GM23248 (cell line): ENCODE data around the gene TBK1. TPM values are rescaled to one million over a fixed set of nuclear protein-coding genes. Genes with fewer than 3 reads are reported as not detected.

Experiments used
- DNase-seq: peaks from one replicate; pipeline ENCODE4 v3.0.0-alpha.2; 2015
- H2AFZ ChIP-seq: fragments of 200-600 bp; sonication (generic); 2 replicates; pipeline ENCODE4 v1.6.1; 2016; ENCODE audit warnings: antibody characterized with exemption
- H3F3A ChIP-seq: fragments of 200-600 bp; sonication (generic); 2 replicates; pipeline ENCODE4 v1.6.1; 2016; ENCODE audit warnings: mild to moderate bottlenecking, antibody characterized with exemption, mixed run types; ENCODE audit not compliant: insufficient read depth
- H3K27ac ChIP-seq: fragments of 200-600 bp; sonication (generic); 2 replicates; pipeline ENCODE4 v1.5.1; 2016; ENCODE audit warnings: mild to moderate bottlenecking
- H3K27me3 ChIP-seq: fragments of 200-600 bp; sonication (generic); replicated peaks from 2 replicates; pipeline ENCODE4 v1.6.1; 2016; ENCODE audit warnings: mild to moderate bottlenecking; ENCODE audit not compliant: insufficient read depth
- H3K36me3 ChIP-seq: fragments of 200-600 bp; sonication (generic); 2 replicates; pipeline ENCODE4 v1.6.1; 2016; ENCODE audit warnings: low read depth, mild to moderate bottlenecking
- H3K4me1 ChIP-seq: fragments of 200-600 bp; sonication (generic); 2 replicates; pipeline ENCODE4 v1.6.1; 2016; ENCODE audit warnings: mild to moderate bottlenecking; ENCODE audit not compliant: insufficient read depth
- H3K4me2 ChIP-seq: fragments of 200-600 bp; sonication (generic); one replicate; pipeline ENCODE4 v1.6.1; 2016; ENCODE audit warnings: mild to moderate bottlenecking; ENCODE audit not compliant: unreplicated experiment
- H3K4me3 ChIP-seq: fragments of 200-600 bp; sonication (generic); 2 replicates; pipeline ENCODE4 v1.5.1; 2016; ENCODE audit warnings: mild to moderate bottlenecking
- H3K79me2 ChIP-seq: fragments of 200-600 bp; sonication (generic); 2 replicates; pipeline ENCODE4 v1.6.1; 2016; ENCODE audit warnings: mild to moderate bottlenecking; ENCODE audit not compliant: insufficient read depth
- H3K9ac ChIP-seq: fragments of 200-600 bp; sonication (generic); 2 replicates; pipeline ENCODE4 v1.6.1; 2016; ENCODE audit warnings: mild to moderate bottlenecking
- H3K9me2 ChIP-seq: fragments of 200-600 bp; sonication (generic); 2 replicates; pipeline ENCODE4 v1.6.1; 2016; ENCODE audit warnings: mixed run types, mild to moderate bottlenecking, moderate library complexity; ENCODE audit not compliant: insufficient read depth
- H3K9me3 ChIP-seq: fragments of 200-600 bp; sonication (generic); one replicate; pipeline ENCODE4 v1.6.1; 2017; ENCODE audit warnings: low read depth
- H4K20me1 ChIP-seq: fragments of 200-600 bp; sonication (generic); 2 replicates; pipeline ENCODE4 v1.6.0; 2016; ENCODE audit not compliant: insufficient read depth
- EZH2 ChIP-seq: fragments of 200-600 bp; sonication (generic); IDR thresholded peaks from 2 replicates; pipeline ENCODE4 v1.6.1; 2018; ENCODE audit warnings: antibody characterized with exemption, mild to moderate bottlenecking; ENCODE audit not compliant: insufficient read depth, poor library complexity, severe bottlenecking
- EZH2phosphoT487 ChIP-seq: fragments of 200-600 bp; sonication (generic); IDR thresholded peaks from 2 replicates; pipeline ENCODE4 v1.6.1; 2018; ENCODE audit warnings: antibody characterized with exemption, moderate library complexity, mild to moderate bottlenecking, low read depth; ENCODE audit not compliant: insufficient read depth
- WGBS, 2 experiments: methylation state at CpG; one replicate each; pipeline ENCODE4 v1.1.6; 2015 to 2017; ENCODE audit warnings: low lambda C conversion rate in 2 of 2, low coverage in 1 of 2; ENCODE audit errors: missing lambda C conversion rate in 2 of 2; 5-methylcytosine and 5-hydroxymethylcytosine counted together
- in situ Hi-C: fragments of 300-500 bp; cut with MboI; formaldehyde crosslinking; loops from 2 replicates; pipeline ENCODE4 v1.15.0; 2020
- polyA plus RNA-seq: library from polyadenylated mRNA; unstranded; fragments of >200 nt; fragmentation: Nextera tagmentation; extraction: Ambion mirVana; gene quantifications from 2 replicates; pipeline ENCODE4 v1.2.1, GENCODE V29; 2016
- total RNA-seq: library from RNA; depleted of rRNA; stranded (reverse); fragments of >200 nt; shearing (Covaris generic); gene quantifications from 2 replicates; pipeline ENCODE4 v1.2.3, GENCODE V29; 2014

Gene TBK1
- total and polyA plus RNA-seq, 2 experiments from 2014 or later, result 25.2 to 29.4 TPM

DNA sequence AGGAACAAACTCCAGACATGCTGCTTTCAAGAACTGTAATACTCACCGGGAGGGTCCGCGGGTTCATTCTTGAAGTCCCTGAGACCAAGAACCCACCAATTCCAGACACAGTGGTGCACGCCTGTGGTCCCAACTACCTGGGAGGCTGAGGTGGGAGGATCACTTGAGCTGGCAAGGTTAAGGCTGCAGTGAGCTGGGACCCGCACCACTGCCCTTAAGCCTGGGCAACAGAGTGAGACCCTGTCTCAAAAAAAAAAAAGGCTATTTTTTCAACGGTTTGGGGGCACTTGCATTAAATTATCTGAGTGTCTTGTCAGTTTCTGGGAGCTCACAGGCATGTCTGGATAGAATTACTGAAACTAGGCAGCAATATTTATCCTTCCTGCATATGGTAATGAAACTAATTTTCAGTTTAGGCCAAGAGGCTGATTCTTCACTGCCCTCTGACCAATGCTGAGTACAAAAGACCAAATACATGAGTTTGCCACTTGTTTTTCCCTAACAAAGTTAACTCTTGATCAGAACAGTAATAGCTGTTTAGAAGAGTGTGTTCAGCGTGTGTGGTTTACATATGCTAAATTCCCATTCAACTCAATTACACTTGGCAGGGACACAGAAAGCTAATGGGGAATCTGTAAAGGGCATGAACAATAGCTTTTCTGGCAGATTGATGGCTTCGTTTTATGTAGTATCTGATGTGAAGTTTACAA lies 92.6 kb downstream of the TBK1 start:
- DNase-seq, result no peak
- Histone ChIP-seq H3K27me3 (peaks cover 4% of the 10 kb centered on the region; the same call in 1 of the 2 replicates), H3F3A (no peaks in the 10 kb centered on the region), H3K79me2 (no peaks in the 10 kb centered on the region), H3K9me3 (no peaks in the 10 kb centered on the region), H3K9me2 (no peaks in the 10 kb centered on the region), H2AFZ (no peak overlapping the region), H3K4me1 (peaks cover 8% of the 10 kb centered on the region; the same call in 1 of the 2 replicates), H3K4me3 (no peak overlapping the region), H3K4me2 (no peak overlapping the region), H4K20me1 (no peaks in the 10 kb centered on the region), H3K9ac (no peak overlapping the region), H3K27ac (no peak overlapping the region), H3K36me3 (no peaks in the 10 kb centered on the region)
- WGBS, 2 experiments, result 61 to 66% methylated on average over 8 of the region's 8 CpGs
- in situ Hi-C loops, result no loop called here
- TF ChIP-seq EZH2 (no peak), EZH2phosphoT487 (no peak)

DNA sequence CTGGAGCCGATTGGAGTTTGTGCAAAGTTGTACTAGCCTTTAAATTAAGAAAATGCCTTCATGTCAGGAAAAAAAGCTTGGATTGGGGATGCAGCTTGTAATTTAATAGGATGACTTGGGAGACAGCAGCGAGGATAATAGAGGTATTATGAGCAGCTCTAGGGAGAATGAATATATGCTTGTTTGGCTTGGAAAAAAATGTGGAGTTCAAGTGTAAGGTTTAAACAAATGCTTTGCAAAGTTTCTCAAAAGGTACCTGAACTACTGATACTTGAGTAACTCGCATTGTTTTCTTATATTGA lies 93.1 kb downstream of the TBK1 start:
- Histone ChIP-seq H3K4me3 (no peak overlapping the region), H3K4me2 (no peak overlapping the region), H3K36me3 (no peaks in the 10 kb centered on the region), H3K9ac (no peak overlapping the region), H3K9me2 (no peaks in the 10 kb centered on the region), H3F3A (no peaks in the 10 kb centered on the region), H2AFZ (no peak overlapping the region), H3K79me2 (no peaks in the 10 kb centered on the region), H3K27me3 (peaks cover 4% of the 10 kb centered on the region; the same call in 1 of the 2 replicates), H3K4me1 (peaks cover 8% of the 10 kb centered on the region; the same call in 1 of the 2 replicates), H4K20me1 (no peaks in the 10 kb centered on the region), H3K9me3 (no peaks in the 10 kb centered on the region), H3K27ac (no peak overlapping the region)
- DNase-seq, result no peak
- TF ChIP-seq EZH2phosphoT487 (no peak), EZH2 (no peak)
- WGBS, 2 experiments, result 80 to 81% methylated on average over 3 of the region's 3 CpGs
- in situ Hi-C loops, result no loop called here

DNA sequence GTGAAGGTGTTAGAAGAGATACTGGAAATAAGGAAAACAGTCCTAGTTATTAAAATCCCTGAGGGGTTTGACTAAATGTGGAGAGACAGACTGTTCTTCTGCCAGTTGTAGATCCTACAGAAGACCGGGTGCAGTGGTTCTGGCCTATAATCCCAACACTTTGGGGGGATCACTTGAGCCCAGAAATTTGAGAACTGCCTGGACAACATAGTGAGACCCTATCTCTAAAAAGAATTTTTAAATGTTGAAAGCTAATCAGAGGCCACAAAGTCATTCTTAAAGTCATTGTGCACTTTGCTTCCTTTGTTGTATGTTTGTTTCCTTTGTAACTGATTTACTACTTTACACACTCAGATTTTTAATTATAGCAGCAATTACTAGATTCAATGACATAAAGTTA lies 97.2 kb downstream of the TBK1 start:
- WGBS, 2 experiments, result 29 to 50% methylated on average over 1 of the region's 1 CpG
- H3K79me2 ChIP-seq, result no peaks in the 10 kb centered on the region
- no peak overlapping the region for H2AFZ ChIP-seq
- in situ Hi-C loops, result no loop called here
- H3K4me3 ChIP-seq, result no peak overlapping the region
- H3K27ac ChIP-seq, result no peak overlapping the region
- no peaks in the 10 kb centered on the region for H3K9me3 ChIP-seq
- no peaks in the 10 kb centered on the region for H3K36me3 ChIP-seq
- no peaks in the 10 kb centered on the region for H3K9me2 ChIP-seq
- no peaks in the 10 kb centered on the region for H4K20me1 ChIP-seq
- no peaks in the 10 kb centered on the region for H3K4me1 ChIP-seq
- H3K27me3 ChIP-seq, result peaks cover 4% of the 10 kb centered on the region; the same call in 1 of the 2 replicates
- TF ChIP-seq EZH2phosphoT487, result no peak
- no peak for TF ChIP-seq EZH2
- DNase-seq, result no peak
- no peaks in the 10 kb centered on the region for H3F3A ChIP-seq
- no peak overlapping the region for H3K9ac ChIP-seq
- H3K4me2 ChIP-seq, result no peak overlapping the region

GRCh38 chr12:64550755-64551154 lies 98.8 kb downstream of the TBK1 start:
- H2AFZ ChIP-seq, result no peak overlapping the region
- no peaks in the 10 kb centered on the region for H3K9me2 ChIP-seq
- no peak overlapping the region for H3K4me2 ChIP-seq
- H4K20me1 ChIP-seq, result no peaks in the 10 kb centered on the region
- H3K4me1 ChIP-seq, result no peaks in the 10 kb centered on the region
- H3F3A ChIP-seq, result no peaks in the 10 kb centered on the region
- H3K9ac ChIP-seq, result no peak overlapping the region
- in situ Hi-C loops, result no loop called here
- no peak overlapping the region for H3K27ac ChIP-seq
- TF ChIP-seq EZH2phosphoT487 (no peak), EZH2 (no peak)
- WGBS, 2 experiments, result 50 to 76% methylated on average over 1 to 3 of the region's 3 CpGs
- H3K79me2 ChIP-seq, result no peaks in the 10 kb centered on the region
- H3K27me3 ChIP-seq, result peaks cover under 1% of the 10 kb centered on the region
- no peaks in the 10 kb centered on the region for H3K9me3 ChIP-seq
- DNase-seq, result no peak
- H3K4me3 ChIP-seq, result no peak overlapping the region
- no peaks in the 10 kb centered on the region for H3K36me3 ChIP-seq
